Right lobe of liver (tissue), 6 donors: ENCODE measurements around the gene PCSK4. TPM values are rescaled to one million over a fixed set of nuclear protein-coding genes. Genes with fewer than 3 reads are reported as not detected.

Experiments used
- ATAC-seq, 4 donors: fragments of 200-7000 bp; cut with Tn5 transposase; one replicate each; pipeline ENCODE4 v1.9.1; 2020; ENCODE audit warnings: mild to moderate bottlenecking in 4 of 4, moderate library complexity in 4 of 4
- DNase-seq, 3 donors: peaks; one replicate each; pipeline ENCODE4 v3.0.0-alpha.2; 2020
- H3K27ac ChIP-seq, 3 donors: fragments of 200-600 bp; one replicate each; pipeline ENCODE4 v1.8.0; 2022
- H3K27me3 ChIP-seq, 2 donors: fragments of 200-600 bp; one replicate each; pipeline ENCODE4 v1.8.0; 2022
- H3K36me3 ChIP-seq, 4 donors: fragments of 200-600 bp; sonication (generic) in 1 of 4; one replicate each; pipeline versions ENCODE4 v1.5.1 to v1.8.0; 2017 to 2022; ENCODE audit warnings: control low read depth in 1 of 4
- H3K4me1 ChIP-seq, 4 donors: fragments of 200-600 bp; sonication (generic) in 1 of 4; one replicate each; pipeline versions ENCODE4 v1.5.1 to v1.8.0; 2017 to 2022; ENCODE audit warnings: control low read depth in 1 of 4
- H3K4me3 ChIP-seq, 3 donors: fragments of 200-600 bp; one replicate each; pipeline ENCODE4 v1.8.0; 2022
- H3K9me3 ChIP-seq, 4 donors: fragments of 200-600 bp; sonication (generic) in 1 of 4; one replicate each; pipeline versions ENCODE4 v1.5.1 to v1.8.0; 2017 to 2022; ENCODE audit warnings: control low read depth in 1 of 4
- POLR2A ChIP-seq: fragments of 450-650 bp; IDR thresholded peaks from one replicate; pipeline ENCODE4 v1.6.1; 2017; ENCODE audit warnings: antibody characterized with exemption, mild to moderate bottlenecking
- WGBS: methylation state at CpG from one replicate; pipeline ENCODE4 v1.1.6; 2018; ENCODE audit warnings: low coverage, low lambda C conversion rate; ENCODE audit not compliant: insufficient coverage; ENCODE audit errors: missing lambda C conversion rate; 5-methylcytosine and 5-hydroxymethylcytosine counted together
- intact Hi-C, 2 donors: fragments of 100-400 bp; cut with DNase I; formaldehyde crosslinking; loops; one replicate each; pipeline versions ENCODE4 v1.11.2 to v1.14.1; 2022
- total RNA-seq, 6 experiments: library from RNA; depleted of rRNA in 2 of 6; stranded (reverse); fragments of >200 nt in 2 of 6; fragmentation: NEBNext Ultra II Directional in 3 of 6; extraction: Animal tissue kit (Norgen Biotek cat#: 25700) in 3 of 6; gene quantifications; one replicate each; pipeline versions ENCODE4 v1.1.0 to v1.2.4, GENCODE V29; 2016 to 2023
- TF ChIP-seq, protein P1 (sequence below), 4 donors: fragments of 200-600 bp in 3 of 4; fragments of 450-650 bp in 1 of 4; IDR thresholded peaks; one replicate each; pipeline versions ENCODE4 v1.5.1 to v1.8.0; 2016 to 2022; ENCODE audit warnings: antibody characterized with exemption in 4 of 4, mild to moderate bottlenecking in 2 of 4
- donor health status: DM: no; HTN: yes; CAD: no.
- donor health status: DM: no; HTN: no; CAD: no.
- donor health status: DM: no; HTN: no; CAD: no.
- donor health status: DM: no; HTN: yes; CAD: no.
- donor health status: DM: no; HTN: yes; CAD: no.

PCSK4 gene
- total RNA-seq, 6 experiments from 2014 or later = 2.0 to 8.0 (median 3.6) TPM

DNA sequence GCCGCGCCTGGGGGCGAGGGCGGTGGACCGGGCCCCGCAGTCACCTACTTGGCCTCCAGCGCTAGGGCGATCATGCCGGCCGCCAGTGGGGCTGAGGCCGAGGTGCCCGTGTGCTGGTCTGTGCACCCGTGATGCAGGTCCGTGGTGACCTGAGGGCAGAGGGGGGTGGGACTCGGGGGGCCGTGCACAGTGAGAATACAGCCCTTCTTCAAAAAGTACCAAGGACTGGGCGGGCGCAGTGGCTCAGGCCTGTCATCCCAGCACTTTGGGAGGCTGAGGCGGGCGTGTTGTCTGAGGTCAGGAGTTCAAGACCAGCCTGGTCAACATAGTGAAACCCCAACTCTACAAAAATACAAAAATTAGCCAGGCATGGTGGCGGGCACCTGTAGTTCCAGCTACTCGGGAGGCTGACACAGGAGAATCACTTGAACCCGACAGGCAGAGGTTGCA lies 6.1 kb downstream of the PCSK4 start:
- no peaks in the 10 kb centered on the region for H3K36me3 ChIP-seq
- no peaks in the 10 kb centered on the region for H3K9me3 ChIP-seq
- no peaks in the 10 kb centered on the region for H3K27me3 ChIP-seq
- ATAC-seq = no peak
- H3K4me3 ChIP-seq = no peak overlapping the region
- WGBS = 93% methylated on average over 3 of the region's 23 CpGs
- H3K27ac ChIP-seq = no peak overlapping the region
- no peak for DNase-seq
- no peaks in the 10 kb centered on the region for H3K4me1 ChIP-seq
- TF ChIP-seq, protein P1, sequence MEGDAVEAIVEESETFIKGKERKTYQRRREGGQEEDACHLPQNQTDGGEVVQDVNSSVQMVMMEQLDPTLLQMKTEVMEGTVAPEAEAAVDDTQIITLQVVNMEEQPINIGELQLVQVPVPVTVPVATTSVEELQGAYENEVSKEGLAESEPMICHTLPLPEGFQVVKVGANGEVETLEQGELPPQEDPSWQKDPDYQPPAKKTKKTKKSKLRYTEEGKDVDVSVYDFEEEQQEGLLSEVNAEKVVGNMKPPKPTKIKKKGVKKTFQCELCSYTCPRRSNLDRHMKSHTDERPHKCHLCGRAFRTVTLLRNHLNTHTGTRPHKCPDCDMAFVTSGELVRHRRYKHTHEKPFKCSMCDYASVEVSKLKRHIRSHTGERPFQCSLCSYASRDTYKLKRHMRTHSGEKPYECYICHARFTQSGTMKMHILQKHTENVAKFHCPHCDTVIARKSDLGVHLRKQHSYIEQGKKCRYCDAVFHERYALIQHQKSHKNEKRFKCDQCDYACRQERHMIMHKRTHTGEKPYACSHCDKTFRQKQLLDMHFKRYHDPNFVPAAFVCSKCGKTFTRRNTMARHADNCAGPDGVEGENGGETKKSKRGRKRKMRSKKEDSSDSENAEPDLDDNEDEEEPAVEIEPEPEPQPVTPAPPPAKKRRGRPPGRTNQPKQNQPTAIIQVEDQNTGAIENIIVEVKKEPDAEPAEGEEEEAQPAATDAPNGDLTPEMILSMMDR (IDR thresholded peaks at IDR 0.05) = no peak
- TF ChIP-seq POLR2A = no peak
- intact Hi-C loops = no loop called here

DNA sequence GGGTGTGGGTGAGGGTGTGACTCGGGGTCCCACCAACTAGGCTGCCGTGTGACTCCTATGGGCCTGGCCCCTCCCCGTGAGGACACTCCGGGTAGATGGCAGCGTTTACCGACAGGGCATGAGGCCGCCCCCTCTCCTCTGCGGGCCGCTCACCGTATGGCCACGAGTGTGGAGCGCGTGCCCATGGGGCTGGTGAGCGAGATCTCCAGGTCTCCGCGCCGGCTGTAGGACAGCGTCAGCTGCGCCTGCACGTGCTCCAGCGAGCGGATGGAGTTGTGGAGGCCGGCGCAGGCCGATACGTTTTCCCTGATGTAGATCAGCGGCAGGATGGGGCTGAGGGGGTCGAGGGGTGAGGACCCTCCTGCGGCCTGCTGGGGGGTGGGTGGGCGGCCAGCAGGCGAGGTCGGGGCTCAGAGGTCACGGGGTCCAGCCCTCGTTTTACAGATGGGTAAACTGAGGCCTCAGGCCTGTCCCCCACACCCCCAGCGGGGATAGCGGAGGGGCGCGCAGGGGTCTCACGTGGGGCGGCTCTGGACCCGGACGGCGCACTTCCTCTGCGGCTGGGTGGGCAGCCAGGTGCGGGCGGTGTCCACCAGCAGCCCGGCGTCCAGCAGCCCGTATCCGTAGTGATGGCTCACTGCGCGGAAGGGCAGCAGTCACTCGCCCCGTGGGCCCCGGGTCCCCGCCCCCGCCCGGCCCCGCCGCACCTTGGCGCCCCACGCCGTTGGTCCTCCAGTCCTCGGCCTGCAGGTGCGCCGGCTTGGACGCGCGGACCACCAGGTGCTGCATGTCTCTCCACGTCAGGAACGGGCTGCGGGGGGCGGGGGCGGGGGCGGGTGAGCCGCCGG lies 6.8 kb downstream of the PCSK4 start:
- Histone ChIP-seq H3K4me1 (peaks cover 0 to 1% (median 0%) of the 10 kb centered on the region in 4 donors), H3K27ac (no peak overlapping the region), H3K9me3 (no peaks in the 10 kb centered on the region), H3K36me3 (no peaks in the 10 kb centered on the region), H3K27me3 (no peaks in the 10 kb centered on the region), H3K4me3 (no peak overlapping the region)
- no peak for ATAC-seq
- TF ChIP-seq, protein P1 (IDR thresholded peaks at IDR 0.05) = no peak
- no peak for TF ChIP-seq POLR2A
- intact Hi-C loops = no loop called here
- 85% methylated on average over 4 of the region's 77 CpGs for WGBS
- DNase-seq = peak in 1 of 3 donors; percentile 19

DNA sequence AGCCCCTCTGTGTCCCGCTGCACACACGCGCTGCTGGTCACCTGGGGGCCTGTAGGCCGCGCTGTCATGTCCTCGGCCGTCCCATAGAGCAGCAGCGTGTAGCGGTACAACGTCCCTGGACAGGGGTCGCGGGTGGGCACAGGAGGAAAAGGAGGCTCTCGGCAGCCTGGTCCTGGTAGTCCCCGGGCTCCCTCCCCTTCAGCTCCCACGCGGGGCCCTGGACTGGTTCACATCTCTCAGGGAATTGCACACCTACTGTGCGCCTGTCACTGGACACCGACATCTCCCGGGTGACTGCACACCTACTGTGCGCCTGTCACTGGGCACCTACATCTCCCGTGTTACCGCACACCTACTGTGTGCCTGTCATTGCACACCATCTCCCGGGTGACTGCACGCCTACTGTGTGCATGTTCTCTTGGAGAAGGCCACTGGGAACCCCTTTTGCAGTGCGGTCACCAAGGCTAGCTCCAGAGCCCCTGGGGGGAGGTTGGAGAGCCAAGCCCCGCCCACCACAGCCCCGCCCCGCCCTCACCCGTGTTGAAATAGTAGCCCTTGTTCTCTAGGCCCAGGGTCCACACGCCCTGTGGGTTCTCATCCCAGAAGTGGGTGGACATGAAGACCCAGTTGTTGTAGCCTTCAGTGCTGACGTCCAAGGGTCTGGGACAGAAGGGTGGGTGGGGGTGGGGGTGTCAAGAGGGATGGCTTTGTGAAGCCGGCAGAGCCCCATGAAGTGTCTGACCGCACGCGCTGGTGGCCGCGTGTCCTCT lies 7.6 kb downstream of the PCSK4 start:
- Histone ChIP-seq H3K36me3 (no peaks in the 10 kb centered on the region), H3K4me3 (no peak overlapping the region), H3K27me3 (no peaks in the 10 kb centered on the region), H3K4me1 (peaks cover 0 to 9% (median 3%) of the 10 kb centered on the region in 4 donors), H3K9me3 (no peaks in the 10 kb centered on the region), H3K27ac (no peak overlapping the region)
- intact Hi-C loops = no loop called here
- WGBS = 0% methylated on average over 1 of the region's 37 CpGs
- DNase-seq = peak in 1 of 3 donors; percentile 20
- no peak for ATAC-seq
- TF ChIP-seq, protein P1 (IDR thresholded peaks at IDR 0.05) = no peak
- TF ChIP-seq POLR2A = no peak

DNA sequence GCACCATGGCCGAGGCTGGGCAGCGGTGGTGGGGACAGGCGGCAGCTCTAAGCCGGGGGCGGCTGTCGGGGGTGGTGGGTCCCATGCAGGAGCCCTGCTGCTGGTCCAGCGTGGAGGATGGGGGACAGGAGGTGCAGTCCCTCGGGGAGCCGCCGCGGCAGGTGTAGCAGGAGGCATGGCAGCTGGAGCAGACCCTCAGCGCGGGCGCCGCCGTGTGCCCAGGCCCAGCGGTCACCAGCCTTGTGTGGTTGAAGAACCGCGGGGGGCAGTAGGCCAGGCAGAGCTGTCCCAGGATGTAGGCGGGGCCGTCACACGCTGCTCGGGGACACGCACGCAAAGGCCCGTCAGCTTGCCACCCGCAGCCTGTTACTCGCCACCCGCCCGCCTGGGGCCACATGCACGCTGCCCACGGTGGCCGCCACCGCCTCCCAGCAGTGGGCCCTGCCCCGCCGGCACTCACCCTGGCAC lies 8.2 kb downstream of the PCSK4 start:
- no CpG with 5 or more reads among the region's 36 CpGs for WGBS
- H3K9me3 ChIP-seq = no peaks in the 10 kb centered on the region
- no peak overlapping the region for H3K27ac ChIP-seq
- intact Hi-C loops = no loop called here
- DNase-seq (peak in 2 of 3 donors; percentile 21 to 53), ATAC-seq (no peak)
- no peak overlapping the region for H3K4me3 ChIP-seq
- no peaks in the 10 kb centered on the region for H3K36me3 ChIP-seq
- no peak for TF ChIP-seq POLR2A
- TF ChIP-seq, protein P1 (IDR thresholded peaks at IDR 0.05) = no peak
- H3K27me3 ChIP-seq = no peaks in the 10 kb centered on the region
- H3K4me1 ChIP-seq = peaks cover 0 to 9% (median 4%) of the 10 kb centered on the region in 4 donors
